ENCODE data around the gene CEP162. TPM values are rescaled to one million over a fixed set of nuclear protein-coding genes. Genes with fewer than 3 reads are reported as not detected.

CEP162 gene
- total RNA-seq, result 6.5 and 8.0 TPM in 2 replicates

GRCh38 chr6:84227434-84228197, at the start of gene CEP162:
Gene CEP162 (minus strand): TSS chr6:84227643. CDS start chr6:84226393, 1,250 bp downstream.

Other genes with a start within 250 kb of the CEP162 start
- gene MRAP2, start 193.9 kb downstream of the CEP162 start, total RNA-seq, result 3.6 and 3.8 TPM in 2 replicates